Measurements from ENCODE around the gene EDRF1.

Gene EDRF1

GRCh38 chr10:125734823-125735222 lies 15.3 kb downstream of the EDRF1 start:
- no peak overlapping the region for H3K27ac ChIP-seq (ENCODE audit: low read depth, low read length, poor library complexity, severe bottlenecking)
- H3K4me1 ChIP-seq (ENCODE audit: insufficient read depth, low read length, severe bottlenecking), result no peaks in the 10 kb centered on the region
- no peaks in the 10 kb centered on the region for H3K9me2 ChIP-seq (ENCODE audit: low read depth, low read length)
- no peaks in the 10 kb centered on the region for H4K20me1 ChIP-seq (ENCODE audit: insufficient read depth, low read length)
- TF ChIP-seq, protein P1, sequence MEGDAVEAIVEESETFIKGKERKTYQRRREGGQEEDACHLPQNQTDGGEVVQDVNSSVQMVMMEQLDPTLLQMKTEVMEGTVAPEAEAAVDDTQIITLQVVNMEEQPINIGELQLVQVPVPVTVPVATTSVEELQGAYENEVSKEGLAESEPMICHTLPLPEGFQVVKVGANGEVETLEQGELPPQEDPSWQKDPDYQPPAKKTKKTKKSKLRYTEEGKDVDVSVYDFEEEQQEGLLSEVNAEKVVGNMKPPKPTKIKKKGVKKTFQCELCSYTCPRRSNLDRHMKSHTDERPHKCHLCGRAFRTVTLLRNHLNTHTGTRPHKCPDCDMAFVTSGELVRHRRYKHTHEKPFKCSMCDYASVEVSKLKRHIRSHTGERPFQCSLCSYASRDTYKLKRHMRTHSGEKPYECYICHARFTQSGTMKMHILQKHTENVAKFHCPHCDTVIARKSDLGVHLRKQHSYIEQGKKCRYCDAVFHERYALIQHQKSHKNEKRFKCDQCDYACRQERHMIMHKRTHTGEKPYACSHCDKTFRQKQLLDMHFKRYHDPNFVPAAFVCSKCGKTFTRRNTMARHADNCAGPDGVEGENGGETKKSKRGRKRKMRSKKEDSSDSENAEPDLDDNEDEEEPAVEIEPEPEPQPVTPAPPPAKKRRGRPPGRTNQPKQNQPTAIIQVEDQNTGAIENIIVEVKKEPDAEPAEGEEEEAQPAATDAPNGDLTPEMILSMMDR (IDR thresholded peaks at IDR 0.05; ENCODE audit: low read length), result no peak
- no peak for TF ChIP-seq EZH2 (IDR thresholded peaks at IDR 0.05; ENCODE audit: borderline replicate concordance, low read length)
- H3K9me3 ChIP-seq (ENCODE audit: low read length), result no peaks in the 10 kb centered on the region
- H3K4me2 ChIP-seq (ENCODE audit: low read length), result no peak overlapping the region
- H3K9ac ChIP-seq (ENCODE audit: low read length), result no peak overlapping the region
- no peaks in the 10 kb centered on the region for H3F3A ChIP-seq (ENCODE audit: insufficient read depth, low read length)
- no peak overlapping the region for H2AFZ ChIP-seq (ENCODE audit: low read length)
- H3K27me3 ChIP-seq (ENCODE audit: insufficient read depth, low read length), result no peaks in the 10 kb centered on the region
- no peaks in the 10 kb centered on the region for H3K79me2 ChIP-seq (ENCODE audit: insufficient read depth, low read length)
- peaks cover 100% of the 10 kb centered on the region for H3K36me3 ChIP-seq (ENCODE audit: insufficient read depth, low read length)
- H3K4me3 ChIP-seq (ENCODE audit: low read depth, low read length, poor library complexity, severe bottlenecking), result no peak overlapping the region

DNA sequence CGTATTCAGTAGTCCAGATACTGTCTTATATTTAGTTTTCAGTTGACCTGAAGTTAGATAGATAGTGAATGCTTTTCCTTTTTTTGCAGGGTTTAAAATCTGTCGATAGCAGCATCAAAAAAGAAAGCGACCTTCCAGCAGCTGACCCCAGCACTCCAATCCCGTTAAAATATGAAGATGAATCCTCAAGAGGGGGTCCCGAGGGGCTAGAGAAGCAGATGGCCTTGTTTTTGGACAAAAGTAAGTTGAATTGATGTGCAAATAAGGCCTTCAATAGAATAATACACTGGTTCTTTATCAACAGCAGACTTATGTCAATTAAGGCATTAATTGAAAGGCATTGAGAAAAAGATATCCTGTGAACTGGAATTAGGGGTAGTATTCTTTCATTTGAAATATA lies 18.7 kb downstream of the EDRF1 start:
- no peak overlapping the region for H3K27ac ChIP-seq (ENCODE audit: low read depth, low read length, poor library complexity, severe bottlenecking)
- no peaks in the 10 kb centered on the region for H3K4me1 ChIP-seq (ENCODE audit: insufficient read depth, low read length, severe bottlenecking)
- H3K36me3 ChIP-seq (ENCODE audit: insufficient read depth, low read length), result peaks cover 96% of the 10 kb centered on the region
- H3K9me3 ChIP-seq (ENCODE audit: low read length), result no peaks in the 10 kb centered on the region
- no peaks in the 10 kb centered on the region for H3K27me3 ChIP-seq (ENCODE audit: insufficient read depth, low read length)
- no peaks in the 10 kb centered on the region for H3K9me2 ChIP-seq (ENCODE audit: low read depth, low read length)
- no peak for TF ChIP-seq EZH2 (IDR thresholded peaks at IDR 0.05; ENCODE audit: borderline replicate concordance, low read length)
- TF ChIP-seq, protein P1 (IDR thresholded peaks at IDR 0.05; ENCODE audit: low read length), result no peak
- H3F3A ChIP-seq (ENCODE audit: insufficient read depth, low read length), result no peaks in the 10 kb centered on the region
- no peak overlapping the region for H3K4me3 ChIP-seq (ENCODE audit: low read depth, low read length, poor library complexity, severe bottlenecking)
- no peaks in the 10 kb centered on the region for H3K79me2 ChIP-seq (ENCODE audit: insufficient read depth, low read length)
- H3K4me2 ChIP-seq (ENCODE audit: low read length), result no peak overlapping the region
- H4K20me1 ChIP-seq (ENCODE audit: insufficient read depth, low read length), result no peaks in the 10 kb centered on the region
- H2AFZ ChIP-seq (ENCODE audit: low read length), result no peak overlapping the region
- H3K9ac ChIP-seq (ENCODE audit: low read length), result no peak overlapping the region

- no peak for TF ChIP-seq EZH2 (IDR thresholded peaks at IDR 0.05; ENCODE audit: borderline replicate concordance, low read length)
- TF ChIP-seq, protein P1 (IDR thresholded peaks at IDR 0.05; ENCODE audit: low read length), result no peak
- H3K4me1 ChIP-seq (ENCODE audit: insufficient read depth, low read length, severe bottlenecking), result no peaks in the 10 kb centered on the region
- H3K27me3 ChIP-seq (ENCODE audit: insufficient read depth, low read length), result no peaks in the 10 kb centered on the region
- H3K4me2 ChIP-seq (ENCODE audit: low read length), result no peak overlapping the region
- peaks cover 95% of the 10 kb centered on the region for H3K36me3 ChIP-seq (ENCODE audit: insufficient read depth, low read length)
- H4K20me1 ChIP-seq (ENCODE audit: insufficient read depth, low read length), result no peaks in the 10 kb centered on the region
- no peak overlapping the region for H3K9ac ChIP-seq (ENCODE audit: low read length)
- H3K4me3 ChIP-seq (ENCODE audit: low read depth, low read length, poor library complexity, severe bottlenecking), result no peak overlapping the region
- no peaks in the 10 kb centered on the region for H3K9me2 ChIP-seq (ENCODE audit: low read depth, low read length)
- H3K27ac ChIP-seq (ENCODE audit: low read depth, low read length, poor library complexity, severe bottlenecking), result no peak overlapping the region
- H3F3A ChIP-seq (ENCODE audit: insufficient read depth, low read length), result no peaks in the 10 kb centered on the region
- no peak overlapping the region for H2AFZ ChIP-seq (ENCODE audit: low read length)
- no peaks in the 10 kb centered on the region for H3K79me2 ChIP-seq (ENCODE audit: insufficient read depth, low read length)
- no peaks in the 10 kb centered on the region for H3K9me3 ChIP-seq (ENCODE audit: low read length)
Measured at GRCh38 chr10:125739994-125740679, 20.6 kb downstream of the EDRF1 start.

All from OCI-LY1 (cell line).